GM18909 (cell line): ENCODE data around the gene ATP9B.

Source experiments
- ATAC-seq: cut with Tn5 transposase; IDR thresholded peaks from one replicate; pipeline ENCODE4 v1.9.1; 2021; ENCODE audit warnings: mild to moderate bottlenecking; ENCODE audit not compliant: unreplicated experiment, poor library complexity

The ATP9B gene

GRCh38 chr18:79401494-79402208 is 332.5 kb downstream of the ATP9B start:
- ATAC-seq, result no peak

GRCh38 chr18:79402209-79402576 is 333.0 kb downstream of the ATP9B start:
- no peak for ATAC-seq

- no peak for ATAC-seq
Measured at GRCh38 chr18:79402977-79403722, 334.0 kb downstream of the ATP9B start.

GRCh38 chr18:79403723-79404566 is 334.8 kb downstream of the ATP9B start:
- no peak for ATAC-seq

GRCh38 chr18:79404567-79404910 is 335.3 kb downstream of the ATP9B start:
- no peak for ATAC-seq

GRCh38 chr18:79405019-79405780 is 336.0 kb downstream of the ATP9B start:
- no peak for ATAC-seq

- ATAC-seq, result peak; percentile 79
Measured at GRCh38 chr18:79405781-79406575, 336.8 kb downstream of the ATP9B start.

- ATAC-seq, result no peak
Measured at GRCh38 chr18:79406708-79407107, 337.5 kb downstream of the ATP9B start.

GRCh38 chr18:79409313-79409712 is 340.1 kb downstream of the ATP9B start:
- ATAC-seq, result no peak

- no peak for ATAC-seq
Measured at GRCh38 chr18:79410171-79410641, 341.0 kb downstream of the ATP9B start.

- no peak for ATAC-seq
Measured at GRCh38 chr18:79410731-79411613, 341.8 kb downstream of the ATP9B start.

GRCh38 chr18:79411614-79412526 is 342.7 kb downstream of the ATP9B start:
- ATAC-seq, result no peak

- no peak for ATAC-seq
Measured at GRCh38 chr18:79413025-79413424, 343.8 kb downstream of the ATP9B start.

- ATAC-seq, result no peak
Measured at GRCh38 chr18:79413426-79413825, 344.2 kb downstream of the ATP9B start.

GRCh38 chr18:79413901-79414300 is 344.7 kb downstream of the ATP9B start:
- ATAC-seq, result no peak

GRCh38 chr18:79416022-79416676 is 347.0 kb downstream of the ATP9B start:
- no peak for ATAC-seq

- ATAC-seq, result no peak
Measured at GRCh38 chr18:79416677-79417052, 347.5 kb downstream of the ATP9B start.
